ENCODE data around the gene ALDH1A2. TPM values are rescaled to one million over a fixed set of nuclear protein-coding genes. Genes with fewer than 3 reads are reported as not detected.

Gene ALDH1A2
- polyA plus RNA-seq, 1 of the 3 experiments (the other 2 are of a cell fraction) = not detected

GRCh38 chr15:58049520-58050227 is 15.8 kb downstream of the ALDH1A2 start:
- Histone ChIP-seq H2AFZ (ENCODE audit: low read depth) (no peak overlapping the region), H3K4me2 (no peak overlapping the region), H3K4me1 (ENCODE audit: control insufficient read depth in 1 of 2, insufficient read depth in 2 of 2, low read depth in 1 of 2, low read length in 1 of 2) (no peaks in the 10 kb centered on the region; a peak in 1 of 4 replicates), H3K27me3 (ENCODE audit: insufficient read depth) (no peaks in the 10 kb centered on the region; the same call in none of the 2 replicates), H3K9ac (no peak overlapping the region), H3K4me3 (ENCODE audit: low read depth in 2 of 2, low read length in 1 of 2) (no peak overlapping the region), H3K79me2 (ENCODE audit: insufficient read depth) (no peaks in the 10 kb centered on the region), H3K36me3 (replicated peaks in 1 of 2; ENCODE audit: control insufficient read depth in 1 of 2, insufficient read depth in 2 of 2, low read length in 1 of 2) (no peaks in the 10 kb centered on the region), H3K9me2 (no peaks in the 10 kb centered on the region), H3K9me3 (no peaks in the 10 kb centered on the region), H4K20me1 (ENCODE audit: insufficient read depth) (no peaks in the 10 kb centered on the region), H3K27ac (ENCODE audit: low read depth in 2 of 2, low read length in 1 of 2) (no peak overlapping the region), H3F3A (replicated peaks; ENCODE audit: insufficient read depth) (no peaks in the 10 kb centered on the region)
- DNase-seq = no peak
- no peak for TF ChIP-seq FOXJ3 (CRISPR knock-in tag; IDR thresholded peaks at IDR 0.05)
- no peak for TF ChIP-seq REST (IDR thresholded peaks at IDR 0.05; ENCODE audit: low read depth, low read length)
- TF ChIP-seq FOSL2 (IDR thresholded peaks at IDR 0.05; ENCODE audit: borderline replicate concordance, low read depth) = no peak
- TF ChIP-seq IRF3 (IDR thresholded peaks at IDR 0.05; ENCODE audit: low read depth, low read length) = no peak
- TF ChIP-seq CHD2 (IDR thresholded peaks at IDR 0.05; ENCODE audit: low read length, partially characterized antibody) = no peak
- TF ChIP-seq MXI1 (IDR thresholded peaks at IDR 0.05; ENCODE audit: low read depth, low read length) = no peak
- no peak for TF ChIP-seq SIN3A (IDR thresholded peaks at IDR 0.05; ENCODE audit: borderline replicate concordance, low read depth, low read length)
- no peak for TF ChIP-seq MEF2A (IDR thresholded peaks at IDR 0.05; ENCODE audit: borderline replicate concordance, low read depth)
- TF ChIP-seq EZH2phosphoT487 (IDR thresholded peaks at IDR 0.05; ENCODE audit: borderline replicate concordance, low read depth) = no peak
- no peak for TF ChIP-seq RAD21 (IDR thresholded peaks at IDR 0.05; ENCODE audit: low read length)
- TF ChIP-seq, protein P1, sequence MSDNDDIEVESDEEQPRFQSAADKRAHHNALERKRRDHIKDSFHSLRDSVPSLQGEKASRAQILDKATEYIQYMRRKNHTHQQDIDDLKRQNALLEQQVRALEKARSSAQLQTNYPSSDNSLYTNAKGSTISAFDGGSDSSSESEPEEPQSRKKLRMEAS (IDR thresholded peaks at IDR 0.05; ENCODE audit: low read depth) = no peak
- no peak for TF ChIP-seq RXRA (IDR thresholded peaks at IDR 0.05; ENCODE audit: borderline replicate concordance, low read depth)
- no peak for TF ChIP-seq TAF1 (IDR thresholded peaks at IDR 0.05; ENCODE audit: borderline replicate concordance, low read depth, low read length)
- WGBS (ENCODE audit: low lambda C conversion rate) = 17% methylated on average over 3 of the region's 3 CpGs
- CTCF ChIA-PET = interaction anchor here (0.7 to 1.2 kb wide), 5 partner anchors 16 to 299 kb away, joined by 3 to 7 read pairs (median 4); partner anchors contain the start of gene ALDH1A2
- POLR2A ChIA-PET = no interaction called here
